ENCODE results near the gene JAK3.

JAK3 gene

DNA sequence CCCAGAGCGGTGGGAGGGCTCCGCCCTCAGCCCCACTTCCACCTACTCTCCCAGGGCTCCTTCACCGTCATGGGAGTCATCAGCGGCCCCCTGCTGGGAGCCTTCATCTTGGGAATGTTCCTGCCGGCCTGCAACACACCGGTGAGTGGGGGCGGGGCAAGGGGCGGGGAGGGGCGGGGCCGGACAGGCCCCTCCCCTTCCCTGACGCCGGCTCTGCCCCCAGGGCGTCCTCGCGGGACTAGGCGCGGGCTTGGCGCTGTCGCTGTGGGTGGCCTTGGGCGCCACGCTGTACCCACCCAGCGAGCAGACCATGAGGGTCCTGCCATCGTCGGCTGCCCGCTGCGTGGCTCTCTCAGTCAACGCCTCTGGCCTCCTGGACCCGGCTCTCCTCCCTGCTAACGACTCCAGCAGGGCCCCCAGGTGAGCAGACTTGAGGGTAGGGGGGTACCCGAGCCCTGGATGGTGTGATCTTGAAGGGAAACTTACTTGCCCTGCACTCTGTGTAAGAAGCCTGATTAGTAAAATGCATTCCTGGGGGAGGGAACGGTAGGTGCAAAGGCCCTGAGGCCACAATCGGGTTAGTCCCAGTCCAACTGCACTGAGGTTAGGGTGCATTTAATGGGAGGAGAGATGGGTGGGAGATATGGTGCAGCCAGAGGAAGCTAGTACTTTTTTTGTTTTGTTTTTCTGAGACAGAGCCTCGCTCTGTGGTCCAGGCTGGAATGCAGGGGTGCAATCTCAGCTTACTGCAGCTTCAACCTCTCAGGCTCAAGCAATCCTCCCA is 36.0 kb upstream of the JAK3 start:
- CTCF ChIA-PET: no interaction called here
- POLR2A ChIA-PET: no interaction called here

DNA sequence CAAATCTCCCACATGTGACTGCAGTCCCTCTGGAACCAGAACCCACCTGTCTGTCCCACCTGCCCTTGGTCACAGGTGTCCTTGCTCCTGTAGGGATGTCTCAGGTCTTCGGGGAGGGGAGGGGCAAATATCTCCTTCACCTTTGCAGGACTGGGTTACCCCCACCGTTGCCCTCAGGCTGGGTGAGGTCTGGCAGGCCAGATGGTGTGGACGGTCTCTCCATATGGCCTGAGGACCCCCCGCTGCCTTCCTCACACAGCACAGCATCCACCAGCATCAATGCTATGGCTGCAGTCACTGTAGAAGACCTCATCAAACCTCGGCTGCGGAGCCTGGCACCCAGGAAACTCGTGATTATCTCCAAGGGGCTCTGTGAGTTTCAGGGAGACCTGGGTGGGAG is 33.9 kb upstream of the JAK3 start:
- DNase-seq (ENCODE audit: low read depth, low spot score): no peak
- no peak overlapping the region for H3K4me3 ChIP-seq (ENCODE audit: low read depth, low read length)
- CTCF ChIA-PET: interaction anchor here (0.6 kb wide), 1 partner anchor 50 kb away, joined by 3 read pairs; no protein-coding TSS in a partner anchor
- TF ChIP-seq, protein P1, sequence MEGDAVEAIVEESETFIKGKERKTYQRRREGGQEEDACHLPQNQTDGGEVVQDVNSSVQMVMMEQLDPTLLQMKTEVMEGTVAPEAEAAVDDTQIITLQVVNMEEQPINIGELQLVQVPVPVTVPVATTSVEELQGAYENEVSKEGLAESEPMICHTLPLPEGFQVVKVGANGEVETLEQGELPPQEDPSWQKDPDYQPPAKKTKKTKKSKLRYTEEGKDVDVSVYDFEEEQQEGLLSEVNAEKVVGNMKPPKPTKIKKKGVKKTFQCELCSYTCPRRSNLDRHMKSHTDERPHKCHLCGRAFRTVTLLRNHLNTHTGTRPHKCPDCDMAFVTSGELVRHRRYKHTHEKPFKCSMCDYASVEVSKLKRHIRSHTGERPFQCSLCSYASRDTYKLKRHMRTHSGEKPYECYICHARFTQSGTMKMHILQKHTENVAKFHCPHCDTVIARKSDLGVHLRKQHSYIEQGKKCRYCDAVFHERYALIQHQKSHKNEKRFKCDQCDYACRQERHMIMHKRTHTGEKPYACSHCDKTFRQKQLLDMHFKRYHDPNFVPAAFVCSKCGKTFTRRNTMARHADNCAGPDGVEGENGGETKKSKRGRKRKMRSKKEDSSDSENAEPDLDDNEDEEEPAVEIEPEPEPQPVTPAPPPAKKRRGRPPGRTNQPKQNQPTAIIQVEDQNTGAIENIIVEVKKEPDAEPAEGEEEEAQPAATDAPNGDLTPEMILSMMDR (IDR thresholded peaks at IDR 0.05; ENCODE audit: insufficient read depth, low read length, missing control alignments): no peak
- POLR2A ChIA-PET: no interaction called here

More for the DNA sequence above, 36.0 kb upstream of the JAK3 start:
- TF ChIP-seq, protein P1 (IDR thresholded peaks at IDR 0.05; ENCODE audit: insufficient read depth, low read length, missing control alignments): no peak
- DNase-seq (ENCODE audit: low read depth, low spot score): no peak
- no peak overlapping the region for H3K4me3 ChIP-seq (ENCODE audit: low read depth, low read length)

DNA sequence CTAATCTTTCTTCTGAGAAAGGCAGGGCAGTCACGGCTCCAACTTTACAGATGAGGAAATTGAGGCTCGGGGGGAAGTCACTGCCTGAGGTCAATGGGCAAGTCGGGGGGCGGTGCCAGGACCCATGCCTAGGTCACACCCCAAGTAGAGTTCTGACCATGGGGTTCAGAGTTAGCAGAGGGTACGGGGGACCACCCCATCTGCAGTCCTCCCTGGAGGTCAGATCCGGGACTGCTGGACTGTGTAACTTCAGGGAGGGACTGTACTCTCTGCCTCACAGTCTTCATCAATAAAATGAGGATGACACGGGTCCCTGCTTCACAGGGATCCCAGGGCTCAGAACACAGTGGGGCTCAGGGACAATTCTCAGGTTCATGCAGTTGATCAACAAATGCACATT is 31.7 kb upstream of the JAK3 start:
- ChIA-PET CTCF (interaction anchor here (2.3 to 2.9 kb wide), 2 partner anchors 9 to 53 kb away, joined by 8 to 18 read pairs; partner anchors contain the start of genes CCDC124 and SLC5A5), POLR2A (no interaction called here)
- no peak overlapping the region for H3K4me3 ChIP-seq (ENCODE audit: low read depth, low read length)
- no peak for DNase-seq (ENCODE audit: low read depth, low spot score)
- TF ChIP-seq, protein P1 (IDR thresholded peaks at IDR 0.05; ENCODE audit: insufficient read depth, low read length, missing control alignments): no peak

DNA sequence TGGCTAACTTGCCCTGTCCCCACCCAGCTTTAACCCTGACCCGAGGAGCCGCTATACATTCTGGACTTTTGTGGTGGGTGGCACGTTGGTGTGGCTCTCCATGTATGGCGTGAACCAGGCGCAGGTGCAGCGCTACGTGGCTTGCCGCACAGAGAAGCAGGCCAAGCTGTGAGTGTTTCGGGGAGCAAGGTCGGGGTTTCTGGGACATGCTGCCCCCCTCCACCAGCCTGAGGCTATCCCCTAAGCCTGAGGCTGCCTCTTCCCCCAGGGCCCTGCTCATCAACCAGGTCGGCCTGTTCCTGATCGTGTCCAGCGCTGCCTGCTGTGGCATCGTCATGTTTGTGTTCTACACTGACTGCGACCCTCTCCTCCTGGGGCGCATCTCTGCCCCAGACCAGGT is 29.9 kb upstream of the JAK3 start:
- TF ChIP-seq, protein P1 (IDR thresholded peaks at IDR 0.05; ENCODE audit: insufficient read depth, low read length, missing control alignments): no peak
- CTCF ChIA-PET: no interaction called here
- no peak overlapping the region for H3K4me3 ChIP-seq (ENCODE audit: low read depth, low read length)
- POLR2A ChIA-PET: no interaction called here
- DNase-seq (ENCODE audit: low read depth, low spot score): no peak

DNA sequence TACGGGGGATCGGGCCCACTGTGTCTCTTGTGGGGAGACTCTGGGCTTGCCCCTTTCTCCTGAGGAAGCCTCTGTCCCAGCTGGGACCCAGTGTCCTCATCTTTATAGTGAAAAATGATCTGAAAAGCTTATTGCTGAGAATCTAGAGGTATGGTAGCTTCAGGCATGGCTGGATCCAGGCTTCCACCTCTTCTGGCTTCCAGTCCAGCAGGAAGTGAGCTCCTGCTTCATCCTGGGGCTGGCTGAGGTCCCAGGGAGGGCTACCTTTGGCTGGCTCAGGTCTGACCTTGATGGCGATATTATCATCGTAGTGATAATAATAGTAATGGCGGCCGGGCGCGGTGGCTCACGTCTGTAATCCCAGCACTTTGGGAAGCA is 27.0 kb upstream of the JAK3 start:
- no peak for DNase-seq (ENCODE audit: low read depth, low spot score)
- ChIA-PET CTCF (interaction anchor here (0.6 to 1.0 kb wide), 2 partner anchors 9 to 58 kb away, joined by 3 to 5 read pairs; partner anchors contain the start of gene CCDC124), POLR2A (no interaction called here)
- TF ChIP-seq, protein P1 (IDR thresholded peaks at IDR 0.05; ENCODE audit: insufficient read depth, low read length, missing control alignments): no peak
- no peak overlapping the region for H3K4me3 ChIP-seq (ENCODE audit: low read depth, low read length)

DNA sequence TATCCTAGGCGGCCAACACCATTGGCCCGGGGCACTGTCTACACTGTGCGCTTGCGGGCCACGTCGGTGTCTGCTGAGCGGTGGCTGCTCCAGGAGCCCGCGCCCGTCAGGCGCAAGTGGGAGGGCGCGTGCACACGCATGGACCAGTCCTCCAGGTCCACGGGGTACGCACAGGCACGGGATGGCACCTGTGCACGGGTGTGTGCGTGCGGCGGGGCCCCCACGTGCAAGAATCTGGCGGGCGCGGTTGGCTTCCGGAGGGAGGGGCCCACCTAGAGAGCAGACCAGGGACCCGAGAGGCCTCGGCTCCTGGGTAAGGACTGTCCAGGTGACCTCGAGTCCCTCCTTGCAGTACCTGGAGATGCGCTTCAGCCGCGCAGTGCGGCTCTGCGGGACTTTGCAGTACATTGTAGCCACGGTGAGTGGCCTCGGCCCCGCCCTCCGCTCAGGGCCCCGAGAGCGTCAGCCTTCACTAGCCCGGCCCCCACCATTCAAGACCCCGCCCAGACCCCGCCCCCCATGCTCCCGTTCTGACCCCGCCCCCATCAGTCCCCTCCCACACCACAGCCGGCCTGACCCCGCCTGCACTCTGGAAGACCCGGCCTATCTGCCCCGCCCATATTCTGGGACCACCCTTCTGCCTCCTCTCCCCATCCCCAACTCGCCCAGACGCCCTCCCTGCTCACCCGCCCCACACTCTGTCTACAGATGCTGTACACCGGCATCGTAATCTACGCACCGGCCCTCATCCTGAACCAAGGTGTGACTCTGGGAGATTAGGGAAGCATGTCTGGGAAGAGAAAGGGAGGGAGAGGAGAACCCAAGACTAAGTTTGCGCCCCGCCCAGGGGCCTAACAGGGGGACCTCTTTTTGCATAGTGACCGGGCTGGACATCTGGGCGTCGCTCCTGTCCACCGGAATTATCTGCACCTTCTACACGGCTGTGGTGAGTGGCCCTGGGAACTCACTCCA is 26.3 kb upstream of the JAK3 start:
- CTCF ChIA-PET: interaction anchor here (1.0 kb wide), 1 partner anchor 59 kb away, joined by 5 read pairs; the partner anchor contains the start of gene CCDC124

More for the DNA sequence above, 26.3 kb upstream of the JAK3 start:
- H3K4me3 ChIP-seq (ENCODE audit: low read depth, low read length): no peak overlapping the region
- no peak for DNase-seq (ENCODE audit: low read depth, low spot score)
- TF ChIP-seq, protein P1 (IDR thresholded peaks at IDR 0.05; ENCODE audit: insufficient read depth, low read length, missing control alignments): no peak
- POLR2A ChIA-PET: no interaction called here

Data from AG04449 (cell line).